HG02571 (cell line): ENCODE results near the gene DMD.
"Not testable (repeated sequence)": the region's sequence is repeated elsewhere in the genome, so short reads cannot be mapped to it uniquely, and the experiment has no call there.

Source experiments
- ATAC-seq: cut with Tn5 transposase; IDR thresholded peaks from one replicate; pipeline ENCODE4 v1.9.1; 2021; ENCODE audit warnings: mild to moderate bottlenecking, moderate library complexity; ENCODE audit not compliant: unreplicated experiment

Gene DMD

DNA sequence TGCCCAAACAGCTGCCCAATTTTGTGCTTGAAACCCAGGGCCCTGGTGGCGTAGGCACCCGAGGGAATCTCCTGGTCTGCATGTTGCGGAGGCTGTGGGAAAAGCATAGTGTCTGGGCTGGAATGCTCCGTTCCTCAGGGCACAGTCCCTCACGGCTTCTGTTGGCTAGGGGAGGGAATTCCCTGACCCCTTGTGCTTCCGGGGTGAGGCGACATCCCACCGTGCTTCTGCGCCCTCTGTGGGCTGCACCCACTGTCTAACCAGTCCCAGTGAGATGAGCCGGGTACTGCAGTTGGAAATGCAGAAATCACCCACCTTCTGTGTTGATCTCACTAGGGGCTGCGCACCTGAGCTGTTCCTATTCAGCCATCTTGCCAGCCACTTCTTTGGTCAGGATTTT lies 1740.1 kb downstream of the DMD start:
- ATAC-seq, result no peak

- ATAC-seq, result not testable (repeated sequence)
These were observed 1740.6 kb downstream of the DMD start for GRCh38 chrX:31470753-31471152.

DNA sequence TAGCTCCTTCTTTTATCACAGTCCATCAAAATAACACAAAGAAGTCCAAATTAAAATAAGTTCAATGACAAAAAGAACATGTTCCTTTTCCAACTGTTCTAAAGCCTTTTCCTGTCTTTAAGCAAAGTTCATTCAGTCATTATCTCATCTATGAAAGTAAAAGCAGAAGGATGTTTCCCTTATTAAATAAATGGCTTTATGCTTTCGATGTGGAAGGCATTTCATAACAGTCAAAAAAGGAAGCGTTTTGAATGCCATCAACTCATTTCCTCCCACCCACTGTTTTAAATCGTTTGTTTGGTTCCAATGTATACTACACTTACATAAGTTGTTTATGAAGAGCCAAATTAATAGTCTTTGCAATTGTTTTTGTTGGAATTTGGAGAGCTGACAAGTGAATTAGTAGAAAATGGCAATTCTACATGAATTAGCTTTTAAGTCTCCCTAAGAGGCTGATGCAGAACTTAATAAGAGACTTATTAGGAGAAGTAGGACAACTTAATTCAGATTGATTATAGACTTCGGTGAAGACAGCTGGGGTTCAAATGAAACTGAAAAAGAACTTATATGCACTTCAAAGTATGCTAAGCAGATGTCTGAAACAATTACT lies 1746.9 kb downstream of the DMD start:
- ATAC-seq, result no peak

DNA sequence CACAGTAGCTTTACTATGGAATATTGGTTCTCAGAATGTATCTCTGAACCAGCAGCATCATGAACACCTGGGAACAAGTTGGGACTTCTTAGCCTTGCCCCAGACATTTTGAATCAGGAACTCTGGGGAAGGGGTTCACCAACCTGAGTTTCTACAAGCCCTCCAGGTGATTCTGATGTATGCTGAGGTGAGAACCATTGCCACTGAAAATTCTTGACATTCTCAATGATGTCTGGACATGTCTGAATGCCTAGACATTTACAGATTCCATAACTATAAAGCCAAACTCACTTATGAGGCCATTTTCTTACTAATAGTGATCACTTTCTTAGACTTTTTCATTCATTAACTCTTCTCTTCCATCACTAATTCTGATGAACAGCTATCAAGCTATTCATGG lies 1750.1 kb downstream of the DMD start:
- ATAC-seq, result no peak

DNA sequence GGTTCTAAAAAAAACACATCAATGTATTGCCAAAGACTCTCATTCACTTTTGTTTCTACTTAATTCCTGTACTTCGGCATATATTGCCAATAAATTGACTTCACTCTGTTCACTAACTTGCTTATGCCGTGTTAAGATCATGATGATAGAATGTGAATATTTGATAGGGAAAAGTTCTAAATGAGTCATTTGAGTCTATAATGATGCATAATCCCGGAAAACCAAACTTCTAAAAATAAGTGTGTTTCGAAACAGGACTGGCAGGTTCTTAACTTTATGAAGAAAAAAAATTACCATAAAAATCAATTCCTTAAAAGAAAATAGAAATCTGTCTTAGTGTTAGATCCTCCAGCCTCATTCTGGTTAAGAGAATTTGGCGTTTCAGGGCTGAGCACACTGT lies 1752.0 kb downstream of the DMD start:
- no peak for ATAC-seq

DNA sequence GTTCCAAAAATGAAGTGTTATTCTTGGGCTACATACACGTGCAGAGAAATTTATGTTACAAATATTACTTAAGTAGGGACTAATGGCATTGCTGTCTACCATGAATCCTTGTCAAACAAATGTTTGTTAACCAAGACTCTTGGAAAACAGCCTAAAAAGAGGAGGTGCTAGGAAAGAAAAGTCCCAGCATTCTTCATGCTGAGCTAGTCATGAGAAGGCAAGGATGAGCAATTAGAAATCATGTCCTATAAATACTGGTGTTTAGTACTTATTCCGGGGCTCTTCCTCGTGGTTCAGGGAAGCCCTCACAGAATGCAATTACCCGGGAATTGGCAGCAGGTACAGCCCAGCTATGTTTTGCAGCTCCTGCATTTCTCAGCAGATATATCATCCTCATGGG lies 1761.4 kb downstream of the DMD start:
- ATAC-seq, result no peak

DNA sequence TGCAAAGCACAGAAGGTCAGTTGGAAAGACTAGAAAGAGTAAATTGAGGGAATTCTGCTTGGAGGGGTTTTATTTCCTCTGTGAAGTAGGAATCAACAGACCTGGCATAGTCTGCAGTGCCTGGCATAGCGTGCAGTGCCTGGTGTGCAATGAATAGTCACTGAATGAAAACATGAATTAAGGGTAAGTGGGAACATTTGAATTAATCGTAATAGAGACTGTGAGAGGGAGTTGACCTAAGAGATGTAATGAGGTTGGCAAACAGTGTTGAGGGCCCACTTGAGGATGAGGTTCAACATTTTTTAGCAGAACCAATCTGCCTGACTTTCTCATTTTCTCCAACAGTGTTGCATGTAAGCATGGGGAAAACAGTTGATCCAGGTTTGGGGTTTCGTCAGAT lies 1762.3 kb downstream of the DMD start:
- no peak for ATAC-seq

- no peak for ATAC-seq
These were observed 1765.8 kb downstream of the DMD start for GRCh38 chrX:31445542-31445941.

DNA sequence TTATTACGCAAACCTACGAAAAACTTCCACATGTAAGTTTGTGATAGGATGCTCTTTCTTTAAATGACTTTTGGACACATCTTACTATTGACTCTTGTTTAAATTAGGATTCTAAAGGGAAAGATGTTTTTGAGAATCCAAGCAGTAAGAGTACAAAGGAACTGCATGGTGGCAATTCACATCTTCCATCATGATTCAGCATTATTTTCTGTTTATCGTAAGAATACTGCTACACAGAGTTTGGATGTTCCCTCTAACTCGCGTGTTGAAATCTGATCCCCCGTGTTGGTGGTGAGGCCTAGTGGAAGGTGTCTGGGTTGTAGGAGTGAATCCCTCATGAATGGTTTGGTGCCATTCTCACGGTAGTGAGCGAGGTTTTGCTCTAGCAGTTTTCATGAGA lies 1767.7 kb downstream of the DMD start:
- no peak for ATAC-seq

DNA sequence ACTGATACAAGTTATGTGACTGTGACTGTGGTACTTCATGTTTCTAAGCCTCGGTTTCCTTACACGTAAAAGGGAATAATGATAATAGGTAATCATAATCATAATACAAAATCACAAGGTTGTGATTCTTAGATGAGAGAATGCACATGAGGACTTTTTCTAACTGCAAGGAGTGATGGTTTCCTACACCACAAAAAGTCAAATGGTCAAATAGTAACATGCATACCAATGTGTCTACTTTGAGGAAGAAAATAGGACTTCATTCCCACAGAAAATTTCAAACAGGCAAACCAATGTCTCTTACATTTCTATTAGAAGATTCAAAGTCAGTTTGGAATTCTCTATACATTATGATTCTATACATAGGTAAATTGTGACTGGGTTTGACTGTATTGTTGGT lies 1770.8 kb downstream of the DMD start:
- no peak for ATAC-seq

- ATAC-seq, result no peak
These were observed 1774.9 kb downstream of the DMD start for GRCh38 chrX:31436424-31436823.

GRCh38 chrX:31435592-31435991 lies 1775.8 kb downstream of the DMD start:
- no peak for ATAC-seq

- ATAC-seq, result no peak
These were observed 1777.5 kb downstream of the DMD start for GRCh38 chrX:31433856-31434255.

DNA sequence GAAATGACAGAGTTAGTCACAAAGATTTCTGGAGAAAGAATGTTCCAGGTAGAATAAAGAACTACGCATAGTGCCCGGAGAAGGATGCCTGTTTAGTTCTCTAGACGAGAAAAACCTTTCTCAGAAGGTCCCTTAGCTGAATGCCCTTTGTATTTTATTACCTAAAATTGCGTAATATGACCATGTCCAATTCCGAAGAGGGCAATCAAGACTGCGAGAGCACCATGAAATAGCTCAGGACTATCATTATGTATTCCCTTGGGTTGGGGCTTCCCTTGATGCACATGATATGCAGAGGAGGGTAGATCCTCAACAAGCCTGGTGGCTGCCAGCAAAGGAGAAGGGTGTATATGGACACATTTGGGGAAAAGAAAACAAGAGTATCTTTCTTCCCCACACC lies 1781.4 kb downstream of the DMD start:
- no peak for ATAC-seq

- ATAC-seq, result no peak
These were observed 1787.7 kb downstream of the DMD start for GRCh38 chrX:31423609-31424189.

DNA sequence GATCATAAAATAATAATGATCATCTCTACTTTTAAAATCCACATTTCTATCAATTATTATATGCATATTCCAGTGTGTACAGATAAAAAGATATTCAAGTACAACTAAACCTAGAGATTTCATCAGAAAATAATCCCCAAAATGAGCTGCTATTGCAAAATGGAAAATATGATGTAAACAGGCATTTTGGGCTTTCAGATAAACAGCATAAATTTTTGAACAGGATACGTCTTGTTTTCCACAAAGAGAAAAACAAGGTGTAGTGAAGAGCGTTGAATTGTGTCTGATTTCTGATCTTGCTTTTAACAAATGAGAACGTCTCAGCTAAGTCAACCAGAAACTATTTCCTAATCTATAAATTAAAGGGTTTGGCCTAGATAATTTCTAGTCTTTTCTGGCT lies 1789.9 kb downstream of the DMD start:
- ATAC-seq, result no peak

GRCh38 chrX:31420711-31421151 lies 1790.6 kb downstream of the DMD start:
- ATAC-seq, result no peak

DNA sequence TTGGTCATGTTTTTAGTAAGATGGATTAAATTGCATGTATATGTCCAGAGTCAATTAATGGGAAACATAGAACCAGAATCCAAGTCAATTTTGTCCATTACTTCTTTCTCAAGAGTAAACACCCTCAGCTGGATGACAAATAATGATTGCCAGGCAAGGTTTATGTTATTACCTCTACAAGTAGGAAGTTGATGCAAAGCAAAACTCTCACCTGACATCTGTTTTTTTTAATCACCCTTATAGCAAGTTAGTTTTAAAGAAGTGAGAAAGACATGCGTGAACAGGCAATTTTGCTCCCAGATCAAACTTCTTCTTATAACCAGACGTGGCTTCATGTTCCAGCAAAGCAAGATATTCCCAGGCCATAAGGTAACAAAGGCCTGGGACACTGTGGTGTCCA lies 1791.0 kb downstream of the DMD start:
- no peak for ATAC-seq

GRCh38 chrX:31397119-31397518 lies 1814.2 kb downstream of the DMD start:
- ATAC-seq, result no peak

DNA sequence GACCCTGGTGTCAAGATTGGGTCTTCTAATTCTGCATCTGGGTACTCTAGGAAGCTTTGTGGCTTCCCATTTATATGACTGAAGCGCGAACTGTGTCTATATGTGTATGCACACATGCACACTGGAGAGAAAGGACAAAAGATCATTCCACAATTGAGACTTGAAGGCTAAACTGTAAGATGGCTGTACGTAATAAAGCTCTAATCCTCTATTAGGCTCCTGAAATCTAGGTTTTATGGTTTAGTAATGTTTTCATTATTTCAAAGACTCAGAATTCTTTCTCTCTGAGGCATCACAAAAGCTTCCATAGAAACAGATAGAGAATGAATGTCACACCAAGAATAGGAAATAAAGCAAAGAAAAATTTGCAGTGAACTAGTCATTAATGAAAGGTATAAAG lies 1818.8 kb downstream of the DMD start:
- ATAC-seq, result no peak

- no peak for ATAC-seq
These were observed 1822.4 kb downstream of the DMD start for GRCh38 chrX:31388946-31389345.

GRCh38 chrX:31384471-31384870 lies 1826.9 kb downstream of the DMD start:
- ATAC-seq, result no peak

DNA sequence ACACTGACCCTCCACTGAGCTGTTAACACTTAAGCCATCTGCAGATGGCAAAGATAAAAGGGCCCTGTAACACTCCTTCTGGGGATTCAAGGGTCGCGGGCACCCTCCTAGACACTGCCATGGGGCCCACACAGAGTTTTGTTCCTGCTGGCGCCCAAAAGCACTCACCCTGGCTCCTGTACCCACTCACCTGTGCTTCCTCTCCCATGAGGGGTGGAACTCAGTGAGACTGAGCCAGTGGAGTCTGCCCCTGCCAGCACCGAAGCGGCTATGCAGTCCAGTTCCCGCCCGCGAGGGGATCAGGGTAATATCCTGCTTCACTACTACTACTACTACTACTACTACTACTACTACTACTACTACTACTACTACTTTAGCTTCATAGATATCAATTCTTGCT lies 1827.4 kb downstream of the DMD start:
- no peak for ATAC-seq
